PC-3 (cell line): ENCODE results near the gene C11orf68. TPM values are rescaled to one million over a fixed set of nuclear protein-coding genes. Genes with fewer than 3 reads are reported as not detected.
A peak's percentile ranks its signal among the peaks of the same experiment; 100 is the strongest.

Experiments used
- ATAC-seq: fragments of 200-7000 bp; cut with Tn5 transposase; 2 replicates; pipeline ENCODE4 v1.9.1; 2020; ENCODE audit warnings: mild to moderate bottlenecking, moderate library complexity
- BruUV-seq: library from RNA; stranded (reverse); fragments of 400-500 nt; replicated peaks from 2 replicates; lab custom pipeline; 2021; lab: Mats Ljungman, UMichigan
- CTCF ChIA-PET: fragments of 300-600 bp; sonication (Branson Sonifier 250); formaldehyde crosslinking; loops from one replicate; lab custom pipeline; 2022; ENCODE audit warnings: antibody characterized with exemption; lab: Charles Lee
- POLR2A ChIA-PET: fragments of 300-600 bp; sonication (Branson Sonifier 250); formaldehyde crosslinking; loops from one replicate; lab custom pipeline; 2022; ENCODE audit warnings: antibody characterized with exemption; ENCODE audit not compliant: unreplicated experiment; lab: Charles Lee
- DNase-seq: peaks from one replicate; pipeline ENCODE4 v3.0.0-alpha.2; 2015
- H2AFZ ChIP-seq: fragments of 300-600 bp; sonication (generic); 2 replicates; pipeline ENCODE4 v1.6.0; 2016; ENCODE audit warnings: antibody characterized with exemption, low read length
- H3F3A ChIP-seq: fragments of 300-600 bp; sonication (generic); one replicate; pipeline ENCODE4 v1.6.0; 2017; ENCODE audit warnings: antibody characterized with exemption, low read length, control low read depth, mild to moderate bottlenecking; ENCODE audit not compliant: unreplicated experiment
- H3K27ac ChIP-seq: fragments of 300-600 bp; sonication (generic); 2 replicates; pipeline ENCODE4 v1.5.1; 2016; ENCODE audit warnings: mild to moderate bottlenecking, low read length
- H3K27me3 ChIP-seq: fragments of 300-600 bp; sonication (generic); 2 replicates; pipeline ENCODE4 v1.6.1; 2016; ENCODE audit warnings: low read length, mixed read lengths
- H3K36me3 ChIP-seq: fragments of 300-600 bp; sonication (generic); 2 replicates; pipeline ENCODE4 v1.6.1; 2016; ENCODE audit warnings: low read depth, mixed run types, low read length, mixed read lengths
- H3K4me1 ChIP-seq: fragments of 300-600 bp; sonication (generic); 2 replicates; pipeline ENCODE4 v1.5.1; 2016; ENCODE audit warnings: low read length; ENCODE audit not compliant: insufficient read depth
- H3K4me2 ChIP-seq: fragments of 300-600 bp; sonication (generic); 2 replicates; pipeline ENCODE4 v1.6.0; 2016; ENCODE audit warnings: low read length
- H3K4me3 ChIP-seq: fragments of 300-600 bp; sonication (generic); 2 replicates; pipeline ENCODE4 v1.5.1; 2016; ENCODE audit warnings: mild to moderate bottlenecking, low read length, mixed read lengths
- H3K79me2 ChIP-seq: fragments of 300-600 bp; sonication (generic); 2 replicates; pipeline ENCODE4 v1.6.1; 2017; ENCODE audit warnings: low read length, mixed read lengths
- H3K9ac ChIP-seq: fragments of 300-600 bp; sonication (generic); 2 replicates; pipeline ENCODE4 v1.6.0; 2016; ENCODE audit warnings: mild to moderate bottlenecking, low read length
- H3K9me2 ChIP-seq: fragments of 300-600 bp; sonication (generic); replicated peaks from 2 replicates; pipeline ENCODE4 v1.6.1; 2016; ENCODE audit warnings: mixed run types, low read length, mixed read lengths
- H3K9me3 ChIP-seq: fragments of 300-600 bp; sonication (generic); 2 replicates; pipeline ENCODE4 v1.6.1; 2016; ENCODE audit warnings: low read length, mixed read lengths
- H4K20me1 ChIP-seq: fragments of 300-600 bp; sonication (generic); 2 replicates; pipeline ENCODE4 v1.6.1; 2016; ENCODE audit warnings: low read length, mixed read lengths
- EZH2 ChIP-seq: fragments of 300-600 bp; sonication (generic); IDR thresholded peaks from one replicate; pipeline ENCODE4 v1.6.1; 2017; ENCODE audit warnings: antibody characterized with exemption, mild to moderate bottlenecking, low read length; ENCODE audit not compliant: unreplicated experiment
- EZH2phosphoT487 ChIP-seq: fragments of 300-600 bp; sonication (generic); IDR thresholded peaks from 2 replicates; pipeline ENCODE4 v1.6.1; 2018; ENCODE audit warnings: mild to moderate bottlenecking, antibody characterized with exemption, low read length, borderline replicate concordance
- intact Hi-C: fragments of 100-400 bp; cut with micrococcal nuclease; formaldehyde crosslinking; loops from 2 replicates; pipeline ENCODE4 v1.9.0; 2023
- total RNA-seq: library from RNA; depleted of rRNA; stranded (reverse); fragments of >200 nt; gene quantifications from 2 replicates; pipeline ENCODE4 v1.2.3, GENCODE V29; 2014
- TF ChIP-seq, protein P1 (sequence below): fragments of 300-600 bp; sonication (generic); conservative IDR thresholded peaks from 2 replicates; pipeline ENCODE4 v1.5.1; 2017; ENCODE audit warnings: antibody characterized with exemption, low read depth, mild to moderate bottlenecking, low read length

C11orf68 gene
- total RNA-seq, 1 experiment from 2014 or later, result 61.3 TPM

DNA sequence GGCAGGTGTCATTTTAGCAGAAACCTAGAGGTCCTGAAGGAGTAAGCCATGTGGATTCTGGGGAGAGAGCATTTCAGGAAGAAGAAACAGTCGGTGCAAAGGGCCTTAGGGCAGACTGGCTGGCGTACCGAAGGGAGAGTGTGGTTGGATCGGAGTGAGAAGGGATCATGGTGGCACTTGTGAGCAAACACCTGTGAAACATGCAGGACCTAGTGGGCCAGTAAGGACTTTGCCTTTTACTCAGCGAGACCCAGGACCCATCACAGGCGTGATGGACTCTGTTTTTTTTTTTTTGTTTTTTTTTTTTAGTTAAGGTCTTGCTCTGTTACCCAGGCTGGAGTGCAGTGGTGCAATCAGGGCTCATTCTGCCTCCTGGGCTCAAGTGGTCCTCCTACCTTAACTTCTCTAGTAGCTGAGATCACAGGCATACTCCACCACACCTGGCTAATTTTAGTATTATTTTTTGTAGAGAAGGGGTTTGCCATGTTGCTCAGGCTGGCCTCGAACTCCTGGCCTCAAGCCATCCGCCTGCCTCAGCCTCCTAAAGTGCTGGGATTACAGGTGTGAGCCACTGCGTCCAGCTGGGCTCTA lies 23.0 kb upstream of the C11orf68 start:
- H3K9ac ChIP-seq, result no peak overlapping the region
- no peak for DNase-seq
- H3F3A ChIP-seq, result no peaks in the 10 kb centered on the region
- intact Hi-C loops, result no loop called here
- H4K20me1 ChIP-seq, result no peaks in the 10 kb centered on the region
- H3K27ac ChIP-seq, result no peak overlapping the region
- no peaks in the 10 kb centered on the region for H3K79me2 ChIP-seq
- H3K4me2 ChIP-seq, result peak overlapping the region; percentile 16
- H3K4me3 ChIP-seq, result no peak overlapping the region
- no peaks in the 10 kb centered on the region for H3K36me3 ChIP-seq
- H3K9me2 ChIP-seq, result no peaks in the 10 kb centered on the region
- H3K4me1 ChIP-seq, result peaks cover 10% of the 10 kb centered on the region; the same call in 1 of the 2 replicates
- peak; percentile 25 for ATAC-seq
- ChIA-PET POLR2A (no interaction called here), CTCF (no interaction called here)
- TF ChIP-seq EZH2, result no peak
- TF ChIP-seq, protein P1, sequence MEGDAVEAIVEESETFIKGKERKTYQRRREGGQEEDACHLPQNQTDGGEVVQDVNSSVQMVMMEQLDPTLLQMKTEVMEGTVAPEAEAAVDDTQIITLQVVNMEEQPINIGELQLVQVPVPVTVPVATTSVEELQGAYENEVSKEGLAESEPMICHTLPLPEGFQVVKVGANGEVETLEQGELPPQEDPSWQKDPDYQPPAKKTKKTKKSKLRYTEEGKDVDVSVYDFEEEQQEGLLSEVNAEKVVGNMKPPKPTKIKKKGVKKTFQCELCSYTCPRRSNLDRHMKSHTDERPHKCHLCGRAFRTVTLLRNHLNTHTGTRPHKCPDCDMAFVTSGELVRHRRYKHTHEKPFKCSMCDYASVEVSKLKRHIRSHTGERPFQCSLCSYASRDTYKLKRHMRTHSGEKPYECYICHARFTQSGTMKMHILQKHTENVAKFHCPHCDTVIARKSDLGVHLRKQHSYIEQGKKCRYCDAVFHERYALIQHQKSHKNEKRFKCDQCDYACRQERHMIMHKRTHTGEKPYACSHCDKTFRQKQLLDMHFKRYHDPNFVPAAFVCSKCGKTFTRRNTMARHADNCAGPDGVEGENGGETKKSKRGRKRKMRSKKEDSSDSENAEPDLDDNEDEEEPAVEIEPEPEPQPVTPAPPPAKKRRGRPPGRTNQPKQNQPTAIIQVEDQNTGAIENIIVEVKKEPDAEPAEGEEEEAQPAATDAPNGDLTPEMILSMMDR, result no peak
- no TSS peak for BruUV-seq
- H3K27me3 ChIP-seq, result no peaks in the 10 kb centered on the region
- no peaks in the 10 kb centered on the region for H3K9me3 ChIP-seq
- peak overlapping the region; percentile 36; the same call in 1 of the 2 replicates for H2AFZ ChIP-seq

DNA sequence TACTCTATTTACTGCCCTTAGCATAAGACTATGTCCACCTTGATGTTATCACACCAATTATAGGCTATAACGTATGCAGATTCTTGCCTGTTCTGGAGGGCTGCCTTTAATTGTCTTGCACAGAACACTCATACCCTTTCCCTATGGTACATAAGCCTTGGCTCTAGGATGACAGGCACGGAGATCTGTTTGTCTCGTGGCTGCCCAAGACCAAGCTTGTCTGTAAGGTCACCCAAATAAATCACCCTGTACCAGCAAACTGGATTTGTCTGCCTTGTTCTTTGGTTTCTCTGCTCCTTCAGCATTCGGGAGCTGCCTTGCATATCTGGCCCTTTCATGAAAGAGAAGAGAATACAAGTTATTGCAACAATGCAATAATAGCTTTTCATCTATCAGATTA lies 18.9 kb upstream of the C11orf68 start:
- Histone ChIP-seq H3K27me3 (no peaks in the 10 kb centered on the region), H3K79me2 (no peaks in the 10 kb centered on the region), H3K9me2 (no peaks in the 10 kb centered on the region), H3K4me1 (peaks cover 10% of the 10 kb centered on the region; the same call in 1 of the 2 replicates), H2AFZ (no peak overlapping the region), H3K27ac (no peak overlapping the region), H3K36me3 (no peaks in the 10 kb centered on the region), H3K4me3 (no peak overlapping the region), H4K20me1 (no peaks in the 10 kb centered on the region), H3K9me3 (no peaks in the 10 kb centered on the region), H3K9ac (no peak overlapping the region), H3K4me2 (no peak overlapping the region), H3F3A (no peaks in the 10 kb centered on the region)
- ATAC-seq (no peak), DNase-seq (no peak)
- POLR2A ChIA-PET, result no interaction called here
- TF ChIP-seq EZH2phosphoT487 (no peak), EZH2 (no peak)
- TF ChIP-seq, protein P1, result no peak
- CTCF ChIA-PET, result interaction anchor here (0.6 kb wide), 2 partner anchors 14 to 15 kb away, joined by 5 read pairs; no protein-coding TSS in a partner anchor
- no TSS peak for BruUV-seq
- intact Hi-C loops, result no loop called here

DNA sequence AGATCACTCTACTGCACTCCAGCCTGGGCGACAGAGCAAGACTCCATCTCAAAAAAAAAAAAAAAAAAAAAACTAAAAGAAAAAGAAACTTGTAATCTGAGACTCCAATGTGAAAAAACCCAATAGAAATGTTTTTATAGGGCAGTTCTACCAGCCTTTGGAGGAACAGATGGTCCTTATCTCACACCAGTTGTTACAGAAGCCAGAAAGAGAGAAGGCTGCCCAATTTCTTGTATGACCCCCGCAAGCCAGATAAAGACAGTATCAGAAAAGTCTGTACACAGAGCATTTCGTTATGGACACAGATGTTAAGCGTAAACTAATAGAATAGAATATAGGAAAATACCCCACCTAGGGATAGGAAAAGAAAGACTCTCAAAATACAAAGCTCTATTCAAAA lies 15.2 kb upstream of the C11orf68 start:
- H3K4me1 ChIP-seq, result no peaks in the 10 kb centered on the region
- H3K9ac ChIP-seq, result no peak overlapping the region
- H3K79me2 ChIP-seq, result no peaks in the 10 kb centered on the region
- H3K27ac ChIP-seq, result no peak overlapping the region
- H3F3A ChIP-seq, result no peaks in the 10 kb centered on the region
- H3K27me3 ChIP-seq, result no peaks in the 10 kb centered on the region
- H3K9me3 ChIP-seq, result no peaks in the 10 kb centered on the region
- no peak overlapping the region for H3K4me2 ChIP-seq
- no peak for DNase-seq
- no peak for TF ChIP-seq EZH2
- no peak for TF ChIP-seq EZH2phosphoT487
- TF ChIP-seq, protein P1, result no peak
- H3K36me3 ChIP-seq, result no peaks in the 10 kb centered on the region
- no peaks in the 10 kb centered on the region for H4K20me1 ChIP-seq
- ATAC-seq, result no peak
- no peaks in the 10 kb centered on the region for H3K9me2 ChIP-seq
- intact Hi-C loops, result no loop called here
- CTCF ChIA-PET, result interaction anchor here (0.5 kb wide), 1 partner anchor 46 kb away, joined by 7 read pairs; the partner anchor contains the start of gene FIBP
- BruUV-seq, result no TSS peak
- no peak overlapping the region for H3K4me3 ChIP-seq
- H2AFZ ChIP-seq, result no peak overlapping the region
- POLR2A ChIA-PET, result no interaction called here
